ENCODE measurements around the gene LLCFC1. TPM values are rescaled to one million over a fixed set of nuclear protein-coding genes. Genes with fewer than 3 reads are reported as not detected.

The LLCFC1 gene
- total RNA-seq, 1 experiment from 2014 or later = not detected

GRCh38 chr7:142901426-142902259 is 37.6 kb upstream of the LLCFC1 start:
- no peak for DNase-seq
- Mint-ChIP-seq H3K9me3 (ENCODE audit: low read depth, unreplicated experiment) (no peaks in the 10 kb centered on the region), H3K27me3 (ENCODE audit: unreplicated experiment) (peaks cover 2% of the 10 kb centered on the region), H3K36me3 (ENCODE audit: insufficient read depth, unreplicated experiment) (no peaks in the 10 kb centered on the region), H3K27ac (ENCODE audit: unreplicated experiment) (no peak overlapping the region), H3K4me3 (ENCODE audit: low read depth, unreplicated experiment) (no peak overlapping the region), H3K4me1 (ENCODE audit: low read depth, unreplicated experiment) (peaks cover 20% of the 10 kb centered on the region)
- CTCF ChIA-PET = no interaction called here
- BruUV-seq (replicated peaks) = no TSS peak
- TF ChIP-seq CTCF (IDR thresholded peaks at IDR 0.05; ENCODE audit: unreplicated experiment) = no peak
- intact Hi-C loops (cut with micrococcal nuclease; ENCODE audit: unreplicated experiment) = no loop called here

GRCh38 chr7:142904128-142904527 is 35.2 kb upstream of the LLCFC1 start:
- Mint-ChIP-seq H3K36me3 (ENCODE audit: insufficient read depth, unreplicated experiment) (peaks cover 2% of the 10 kb centered on the region), H3K4me3 (ENCODE audit: low read depth, unreplicated experiment) (no peak overlapping the region), H3K9me3 (ENCODE audit: low read depth, unreplicated experiment) (no peaks in the 10 kb centered on the region), H3K27ac (ENCODE audit: unreplicated experiment) (no peak overlapping the region), H3K27me3 (ENCODE audit: unreplicated experiment) (no peaks in the 10 kb centered on the region), H3K4me1 (ENCODE audit: low read depth, unreplicated experiment) (peaks cover 21% of the 10 kb centered on the region)
- intact Hi-C loops (cut with micrococcal nuclease; ENCODE audit: unreplicated experiment) = no loop called here
- CTCF ChIA-PET = no interaction called here
- BruUV-seq (replicated peaks) = no TSS peak
- no peak for DNase-seq
- no peak for TF ChIP-seq CTCF (IDR thresholded peaks at IDR 0.05; ENCODE audit: unreplicated experiment)

- no peak overlapping the region for H3K4me3 Mint-ChIP-seq (ENCODE audit: low read depth, unreplicated experiment)
- no peaks in the 10 kb centered on the region for H3K9me3 Mint-ChIP-seq (ENCODE audit: low read depth, unreplicated experiment)
- intact Hi-C loops (cut with micrococcal nuclease; ENCODE audit: unreplicated experiment) = no loop called here
- DNase-seq = no peak
- no peak for TF ChIP-seq CTCF (IDR thresholded peaks at IDR 0.05; ENCODE audit: unreplicated experiment)
- peaks cover 6% of the 10 kb centered on the region for H3K36me3 Mint-ChIP-seq (ENCODE audit: insufficient read depth, unreplicated experiment)
- H3K4me1 Mint-ChIP-seq (ENCODE audit: low read depth, unreplicated experiment) = peaks cover 25% of the 10 kb centered on the region
- no peaks in the 10 kb centered on the region for H3K27me3 Mint-ChIP-seq (ENCODE audit: unreplicated experiment)
- BruUV-seq (replicated peaks) = no TSS peak
- CTCF ChIA-PET = no interaction called here
- no peak overlapping the region for H3K27ac Mint-ChIP-seq (ENCODE audit: unreplicated experiment)
These were observed 33.5 kb upstream of the LLCFC1 start for GRCh38 chr7:142905759-142906158.

- no peaks in the 10 kb centered on the region for H3K9me3 Mint-ChIP-seq (ENCODE audit: low read depth, unreplicated experiment)
- no peak for TF ChIP-seq CTCF (IDR thresholded peaks at IDR 0.05; ENCODE audit: unreplicated experiment)
- H3K4me1 Mint-ChIP-seq (ENCODE audit: low read depth, unreplicated experiment) = peaks cover 27% of the 10 kb centered on the region
- H3K27me3 Mint-ChIP-seq (ENCODE audit: unreplicated experiment) = no peaks in the 10 kb centered on the region
- peaks cover 6% of the 10 kb centered on the region for H3K36me3 Mint-ChIP-seq (ENCODE audit: insufficient read depth, unreplicated experiment)
- no TSS peak for BruUV-seq (replicated peaks)
- H3K4me3 Mint-ChIP-seq (ENCODE audit: low read depth, unreplicated experiment) = no peak overlapping the region
- no peak for DNase-seq
- H3K27ac Mint-ChIP-seq (ENCODE audit: unreplicated experiment) = no peak overlapping the region
- CTCF ChIA-PET = no interaction called here
- intact Hi-C loops (cut with micrococcal nuclease; ENCODE audit: unreplicated experiment) = no loop called here
These were observed 32.6 kb upstream of the LLCFC1 start for GRCh38 chr7:142906643-142907042.
